BLaER1 treated with 17β-estradiol and CSF1 and Interleukin-3, amounts not matched to agents 10 nM and 100 nM (cell line): ENCODE measurements around the gene LTBP1.

Source experiments
- H3K27ac ChIP-seq, 11 experiments: shearing (Covaris generic); formaldehyde crosslinking; 2 replicates each; pipeline ENCODE4 v1.8.1; 2022
- H3K27me3 ChIP-seq, 11 experiments: shearing (Covaris generic); formaldehyde crosslinking; 2 replicates each; pipeline ENCODE4 v1.8.1; 2022
- H3K36me3 ChIP-seq, 11 experiments: shearing (Covaris generic); formaldehyde crosslinking; 2 replicates each; pipeline ENCODE4 v1.8.1; 2022
- H3K4me1 ChIP-seq, 10 experiments: shearing (Covaris generic); formaldehyde crosslinking; 2 replicates each; pipeline ENCODE4 v1.8.1; 2022
- H3K4me2 ChIP-seq, 11 experiments: shearing (Covaris generic); formaldehyde crosslinking; 2 replicates each; pipeline ENCODE4 v1.8.1; 2022
- H3K4me3 ChIP-seq, 10 experiments: shearing (Covaris generic); formaldehyde crosslinking; 2 replicates each; pipeline ENCODE4 v1.8.1; 2022
- H3K9ac ChIP-seq, 11 experiments: shearing (Covaris generic); formaldehyde crosslinking; 2 replicates each; pipeline ENCODE4 v1.8.1; 2022
- H3K9me3 ChIP-seq, 11 experiments: shearing (Covaris generic); formaldehyde crosslinking; replicated peaks in 1 of 11; 2 replicates each; pipeline ENCODE4 v1.8.1; 2022
- H4K20me1 ChIP-seq, 11 experiments: shearing (Covaris generic); formaldehyde crosslinking; 2 replicates each; pipeline ENCODE4 v1.8.1; 2022
- Cebpa-rat ChIP-seq, 11 experiments: shearing (Covaris generic); IDR thresholded peaks; 2 replicates each; pipeline ENCODE4 v1.8.1; 2022

Gene LTBP1

GRCh38 chr2:33018271-33018670, 71.5 kb downstream of the LTBP1 start:
- H3K27me3 ChIP-seq, result no peaks in the 10 kb centered on the region
- H3K27ac ChIP-seq, result no peak overlapping the region
- no peak overlapping the region for H3K9ac ChIP-seq
- H3K4me1 ChIP-seq, result no peaks in the 10 kb centered on the region
- no peak overlapping the region for H3K4me3 ChIP-seq
- H3K9me3 ChIP-seq, result no peaks in the 10 kb centered on the region
- TF ChIP-seq Cebpa-rat (IDR thresholded peaks at IDR 0.05), result no peak
- H3K4me2 ChIP-seq, result no peak overlapping the region
- H4K20me1 ChIP-seq, result no peaks in the 10 kb centered on the region
- H3K36me3 ChIP-seq, result no peaks in the 10 kb centered on the region

- H3K9ac ChIP-seq, result no peak overlapping the region
- no peaks in the 10 kb centered on the region for H3K4me1 ChIP-seq
- no peak overlapping the region for H3K4me2 ChIP-seq
- H3K4me3 ChIP-seq, result no peak overlapping the region
- H3K9me3 ChIP-seq, result peaks cover 0 to 7% (median 3%) of the 10 kb centered on the region in 11 experiments; a peak in 9 of 22 replicates
- H4K20me1 ChIP-seq, result no peaks in the 10 kb centered on the region
- H3K27me3 ChIP-seq, result no peaks in the 10 kb centered on the region
- TF ChIP-seq Cebpa-rat (IDR thresholded peaks at IDR 0.05), result no peak
- H3K27ac ChIP-seq, result no peak overlapping the region
- no peaks in the 10 kb centered on the region for H3K36me3 ChIP-seq
These were observed 73.0 kb downstream of the LTBP1 start for GRCh38 chr2:33019796-33020195.

- no peak overlapping the region for H3K9ac ChIP-seq
- no peaks in the 10 kb centered on the region for H3K27me3 ChIP-seq
- no peak overlapping the region for H3K27ac ChIP-seq
- H3K4me2 ChIP-seq, result no peak overlapping the region
- H3K36me3 ChIP-seq, result no peaks in the 10 kb centered on the region
- H3K4me1 ChIP-seq, result no peaks in the 10 kb centered on the region
- H3K4me3 ChIP-seq, result no peak overlapping the region
- H3K9me3 ChIP-seq, result peaks cover 0 to 9% (median 5%) of the 10 kb centered on the region in 11 experiments; a peak in 9 of 22 replicates
- no peak for TF ChIP-seq Cebpa-rat (IDR thresholded peaks at IDR 0.05)
- no peaks in the 10 kb centered on the region for H4K20me1 ChIP-seq
These were observed 74.1 kb downstream of the LTBP1 start for GRCh38 chr2:33020883-33021282.

DNA sequence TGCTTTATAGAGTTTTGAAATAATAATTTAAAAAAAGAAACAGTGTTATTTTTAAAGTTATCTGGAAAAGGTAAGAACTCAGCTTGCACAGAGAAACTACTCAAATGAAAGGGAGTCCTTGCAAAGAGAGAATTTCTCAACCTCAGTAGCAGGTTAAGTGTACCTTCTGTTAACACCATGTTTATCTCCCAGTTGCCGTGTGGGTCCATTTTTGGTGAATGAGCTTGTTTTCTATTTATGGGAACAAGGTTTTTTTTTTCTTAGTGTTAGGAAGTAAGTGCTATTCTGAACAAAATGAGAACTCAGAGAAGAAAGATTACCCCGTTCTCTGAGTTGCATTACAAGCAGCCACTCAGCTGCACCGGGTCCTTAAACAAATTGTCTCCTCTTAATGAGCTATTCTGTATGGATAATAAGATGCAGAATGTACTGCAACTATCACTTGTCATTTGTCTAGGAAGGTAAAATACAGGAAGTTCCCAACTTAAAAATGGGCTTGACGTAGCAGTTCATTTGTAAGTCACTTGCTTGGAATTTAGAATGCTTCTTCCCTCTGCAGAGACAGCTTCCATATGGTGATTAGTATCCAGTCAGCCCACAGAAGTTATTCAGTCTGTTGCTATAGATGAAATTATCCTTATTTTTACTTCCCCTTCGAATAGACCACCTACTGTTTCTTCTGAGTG, 74.9 kb downstream of the LTBP1 start:
- H3K4me2 ChIP-seq, result no peak overlapping the region
- no peaks in the 10 kb centered on the region for H4K20me1 ChIP-seq
- no peak overlapping the region for H3K9ac ChIP-seq
- no peak overlapping the region for H3K4me3 ChIP-seq
- no peaks in the 10 kb centered on the region for H3K27me3 ChIP-seq
- peaks cover 0 to 9% (median 5%) of the 10 kb centered on the region in 11 experiments; a peak in 9 of 22 replicates for H3K9me3 ChIP-seq
- no peaks in the 10 kb centered on the region for H3K36me3 ChIP-seq
- no peak for TF ChIP-seq Cebpa-rat (IDR thresholded peaks at IDR 0.05)
- no peaks in the 10 kb centered on the region for H3K4me1 ChIP-seq
- no peak overlapping the region for H3K27ac ChIP-seq

- Histone ChIP-seq H3K4me3 (no peak overlapping the region), H3K36me3 (no peaks in the 10 kb centered on the region), H3K27ac (no peak overlapping the region), H3K9me3 (peaks cover 0 to 9% (median 5%) of the 10 kb centered on the region in 11 experiments; a peak in 9 of 22 replicates), H3K27me3 (no peaks in the 10 kb centered on the region), H3K4me2 (no peak overlapping the region), H3K9ac (no peak overlapping the region), H3K4me1 (no peaks in the 10 kb centered on the region), H4K20me1 (no peaks in the 10 kb centered on the region)
- no peak for TF ChIP-seq Cebpa-rat (IDR thresholded peaks at IDR 0.05)
These were observed 75.7 kb downstream of the LTBP1 start for GRCh38 chr2:33022395-33022985.

GRCh38 chr2:33022989-33023727, 76.4 kb downstream of the LTBP1 start:
- Histone ChIP-seq H3K4me1 (no peaks in the 10 kb centered on the region), H3K4me2 (no peak overlapping the region), H3K27me3 (no peaks in the 10 kb centered on the region), H3K36me3 (no peaks in the 10 kb centered on the region), H3K4me3 (no peak overlapping the region), H3K27ac (no peak overlapping the region), H3K9ac (no peak overlapping the region), H4K20me1 (no peaks in the 10 kb centered on the region), H3K9me3 (peaks cover 0 to 9% (median 5%) of the 10 kb centered on the region in 11 experiments; a peak in 9 of 22 replicates)
- TF ChIP-seq Cebpa-rat (IDR thresholded peaks at IDR 0.05), result no peak

DNA sequence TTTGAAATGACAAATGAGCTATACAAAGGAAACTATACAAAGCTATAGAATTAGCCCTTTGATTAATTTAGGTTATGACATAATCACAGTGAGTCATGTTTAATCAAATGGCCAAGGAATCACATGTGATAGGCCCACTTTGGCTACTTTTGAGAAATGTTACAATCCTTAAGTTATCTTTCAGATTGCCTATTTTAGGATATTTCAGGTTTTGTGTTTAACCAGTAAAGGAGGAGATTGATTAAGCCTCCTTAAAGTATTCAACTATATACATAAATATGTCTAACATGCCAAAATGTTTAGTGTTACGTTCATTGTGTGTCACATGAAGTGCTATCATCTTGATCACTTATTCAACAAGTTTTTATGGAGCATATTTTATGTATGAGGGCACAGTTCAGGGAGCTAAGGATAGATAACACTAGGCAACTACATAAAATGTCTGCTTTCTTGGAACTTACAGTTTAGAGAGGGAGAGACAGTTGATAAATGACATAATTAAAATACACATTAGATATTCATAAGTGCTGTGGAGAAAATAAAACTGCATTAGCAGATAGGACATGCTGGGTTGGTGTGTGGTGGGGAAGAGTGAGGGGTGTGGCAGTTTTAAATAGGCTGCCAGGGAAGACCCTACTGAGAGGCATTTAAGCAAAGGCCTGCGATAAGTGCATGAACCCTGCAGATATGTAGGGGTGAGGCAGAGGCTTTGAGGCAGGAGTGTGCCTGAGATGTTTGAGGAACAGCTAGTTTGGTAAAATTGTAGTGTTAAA, 77.2 kb downstream of the LTBP1 start:
- no peak overlapping the region for H3K9ac ChIP-seq
- H3K27me3 ChIP-seq, result no peaks in the 10 kb centered on the region
- no peak overlapping the region for H3K27ac ChIP-seq
- H3K4me3 ChIP-seq, result no peak overlapping the region
- H3K4me1 ChIP-seq, result no peaks in the 10 kb centered on the region
- no peaks in the 10 kb centered on the region for H4K20me1 ChIP-seq
- no peak for TF ChIP-seq Cebpa-rat (IDR thresholded peaks at IDR 0.05)
- peaks cover 0 to 9% (median 5%) of the 10 kb centered on the region in 11 experiments; a peak in 9 of 22 replicates for H3K9me3 ChIP-seq
- H3K4me2 ChIP-seq, result no peak overlapping the region
- H3K36me3 ChIP-seq, result no peaks in the 10 kb centered on the region

GRCh38 chr2:33024758-33025157, 78.0 kb downstream of the LTBP1 start:
- no peak overlapping the region for H3K4me2 ChIP-seq
- H3K4me3 ChIP-seq, result no peak overlapping the region
- no peak overlapping the region for H3K27ac ChIP-seq
- no peaks in the 10 kb centered on the region for H3K36me3 ChIP-seq
- H3K9me3 ChIP-seq, result peaks cover 0 to 9% (median 5%) of the 10 kb centered on the region in 11 experiments; a peak in 9 of 22 replicates
- no peaks in the 10 kb centered on the region for H3K4me1 ChIP-seq
- TF ChIP-seq Cebpa-rat (IDR thresholded peaks at IDR 0.05), result no peak
- H3K27me3 ChIP-seq, result no peaks in the 10 kb centered on the region
- no peak overlapping the region for H3K9ac ChIP-seq
- no peaks in the 10 kb centered on the region for H4K20me1 ChIP-seq

- no peaks in the 10 kb centered on the region for H3K27me3 ChIP-seq
- no peak overlapping the region for H3K4me2 ChIP-seq
- H3K9ac ChIP-seq, result no peak overlapping the region
- H3K9me3 ChIP-seq, result peaks cover 0 to 6% (median 5%) of the 10 kb centered on the region in 11 experiments; a peak in 9 of 22 replicates
- H3K4me1 ChIP-seq, result peaks cover 0 to 7% (median 4%) of the 10 kb centered on the region in 10 experiments; a peak in 8 of 20 replicates
- H4K20me1 ChIP-seq, result no peaks in the 10 kb centered on the region
- TF ChIP-seq Cebpa-rat (IDR thresholded peaks at IDR 0.05), result no peak
- H3K27ac ChIP-seq, result no peak overlapping the region
- H3K36me3 ChIP-seq, result no peaks in the 10 kb centered on the region
- no peak overlapping the region for H3K4me3 ChIP-seq
These were observed 82.7 kb downstream of the LTBP1 start for GRCh38 chr2:33029459-33029858.
